Superior temporal gyrus (tissue), 1 donor: ENCODE results near the gene SCRN1.

ENCODE experiments used
- DNase-seq: peaks from one replicate; pipeline ENCODE4 v3.0.0-alpha.2; 2016; ENCODE audit errors: extremely low spot score

Gene SCRN1

GRCh38 chr7:29926741-29927140, 62.9 kb downstream of the SCRN1 start:
- peak; percentile 72 for DNase-seq

- no peak for DNase-seq
Observed at GRCh38 chr7:29926216-29926615, 63.4 kb downstream of the SCRN1 start.

- no peak for DNase-seq
Observed at GRCh38 chr7:29924684-29925083, 64.9 kb downstream of the SCRN1 start.

- no peak for DNase-seq
Observed at GRCh38 chr7:29924006-29924405, 65.6 kb downstream of the SCRN1 start.

- no peak for DNase-seq
Observed at GRCh38 chr7:29922921-29923700, 66.5 kb downstream of the SCRN1 start.

- DNase-seq = peak; percentile 79
Observed at GRCh38 chr7:29921404-29922010, 68.1 kb downstream of the SCRN1 start.

GRCh38 chr7:29920491-29920890, 69.1 kb downstream of the SCRN1 start:
- no peak for DNase-seq

- DNase-seq = no peak
Observed at GRCh38 chr7:29919790-29920189, 69.8 kb downstream of the SCRN1 start.

GRCh38 chr7:29918850-29919249, 70.8 kb downstream of the SCRN1 start:
- no peak for DNase-seq

GRCh38 chr7:29917641-29918040, 72.0 kb downstream of the SCRN1 start:
- DNase-seq = no peak

- peak; percentile 21 for DNase-seq
Observed at GRCh38 chr7:29915481-29916215, 74.0 kb downstream of the SCRN1 start.

GRCh38 chr7:29914180-29914579, 75.4 kb downstream of the SCRN1 start:
- DNase-seq = no peak

- no peak for DNase-seq
Observed at GRCh38 chr7:29906200-29907022, 83.2 kb downstream of the SCRN1 start.

GRCh38 chr7:29900745-29901144, 88.9 kb downstream of the SCRN1 start:
- no peak for DNase-seq

GRCh38 chr7:29898301-29898700, 91.3 kb downstream of the SCRN1 start:
- no peak for DNase-seq

- DNase-seq = no peak
Observed at GRCh38 chr7:29896685-29897411, 92.8 kb downstream of the SCRN1 start.

- DNase-seq = no peak
Observed at GRCh38 chr7:29895559-29895958, 94.0 kb downstream of the SCRN1 start.

GRCh38 chr7:29894256-29894655, 95.3 kb downstream of the SCRN1 start:
- DNase-seq = no peak

GRCh38 chr7:29893351-29893965, 96.1 kb downstream of the SCRN1 start:
- no peak for DNase-seq

GRCh38 chr7:29892231-29892630, 97.4 kb downstream of the SCRN1 start:
- no peak for DNase-seq

- DNase-seq = no peak
Observed at GRCh38 chr7:29891766-29892165, 97.8 kb downstream of the SCRN1 start.
